Thyroid gland (tissue), 4 donors: Measurements from ENCODE around the gene MRPL48.

Experiments
- POLR2A ChIP-seq, 2 donors: fragments of 450-650 bp; IDR thresholded peaks; one replicate each; pipeline ENCODE4 v1.6.1; 2017; ENCODE audit warnings: antibody characterized with exemption in 2 of 2, mild to moderate bottlenecking in 2 of 2, moderate library complexity in 1 of 2
- TF ChIP-seq, protein P1 (sequence below), 6 experiments: fragments of 200-600 bp in 3 of 6; fragments of 450-650 bp in 3 of 6; sonication (generic) in 3 of 6; IDR thresholded peaks; one replicate each; pipeline ENCODE4 v1.5.1; 2016 to 2019; ENCODE audit warnings: antibody characterized with exemption in 6 of 6, mild to moderate bottlenecking in 2 of 6, inconsistent platforms in 1 of 6, moderate library complexity in 1 of 6

DNA sequence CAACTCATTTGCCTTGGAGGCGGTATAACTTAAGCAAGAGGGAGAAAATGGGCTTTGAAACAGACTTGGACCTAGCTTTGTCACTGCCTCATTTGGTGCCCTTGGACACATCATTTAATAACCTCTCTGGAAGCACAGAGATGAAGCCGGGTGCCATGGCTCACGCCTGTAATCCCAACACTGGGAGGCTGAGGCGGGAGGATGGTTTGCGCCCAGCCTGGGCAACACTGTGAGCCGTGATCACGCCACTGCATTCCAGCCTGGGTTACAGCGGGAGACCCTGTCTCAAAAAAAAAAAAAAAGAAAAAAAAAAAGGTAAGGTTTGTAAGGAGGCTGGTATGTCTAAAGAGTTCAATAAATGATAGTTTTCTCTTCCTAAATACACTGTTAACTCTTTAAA, 88.2 kb downstream of the MRPL48 start:
- TF ChIP-seq, protein P1, sequence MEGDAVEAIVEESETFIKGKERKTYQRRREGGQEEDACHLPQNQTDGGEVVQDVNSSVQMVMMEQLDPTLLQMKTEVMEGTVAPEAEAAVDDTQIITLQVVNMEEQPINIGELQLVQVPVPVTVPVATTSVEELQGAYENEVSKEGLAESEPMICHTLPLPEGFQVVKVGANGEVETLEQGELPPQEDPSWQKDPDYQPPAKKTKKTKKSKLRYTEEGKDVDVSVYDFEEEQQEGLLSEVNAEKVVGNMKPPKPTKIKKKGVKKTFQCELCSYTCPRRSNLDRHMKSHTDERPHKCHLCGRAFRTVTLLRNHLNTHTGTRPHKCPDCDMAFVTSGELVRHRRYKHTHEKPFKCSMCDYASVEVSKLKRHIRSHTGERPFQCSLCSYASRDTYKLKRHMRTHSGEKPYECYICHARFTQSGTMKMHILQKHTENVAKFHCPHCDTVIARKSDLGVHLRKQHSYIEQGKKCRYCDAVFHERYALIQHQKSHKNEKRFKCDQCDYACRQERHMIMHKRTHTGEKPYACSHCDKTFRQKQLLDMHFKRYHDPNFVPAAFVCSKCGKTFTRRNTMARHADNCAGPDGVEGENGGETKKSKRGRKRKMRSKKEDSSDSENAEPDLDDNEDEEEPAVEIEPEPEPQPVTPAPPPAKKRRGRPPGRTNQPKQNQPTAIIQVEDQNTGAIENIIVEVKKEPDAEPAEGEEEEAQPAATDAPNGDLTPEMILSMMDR (IDR thresholded peaks at IDR 0.05), result no peak
- TF ChIP-seq POLR2A (IDR thresholded peaks at IDR 0.05), result no peak
